MM.1S (cell line): ENCODE measurements around the gene FADS3.

ENCODE experiments used
- EZH2 ChIP-seq: fragments of 300-600 bp; sonication (generic); optimal IDR thresholded peaks from 2 replicates; pipeline ENCODE3; 2017; ENCODE audit warnings: low read depth, mild to moderate bottlenecking, antibody characterized with exemption, low read length, mixed read lengths
- TF ChIP-seq, protein P1 (sequence below): fragments of 300-600 bp; sonication (generic); IDR thresholded peaks from 2 replicates; pipeline ENCODE4 v1.5.1; 2016; ENCODE audit warnings: antibody characterized with exemption, low read length, mixed read lengths

DNA sequence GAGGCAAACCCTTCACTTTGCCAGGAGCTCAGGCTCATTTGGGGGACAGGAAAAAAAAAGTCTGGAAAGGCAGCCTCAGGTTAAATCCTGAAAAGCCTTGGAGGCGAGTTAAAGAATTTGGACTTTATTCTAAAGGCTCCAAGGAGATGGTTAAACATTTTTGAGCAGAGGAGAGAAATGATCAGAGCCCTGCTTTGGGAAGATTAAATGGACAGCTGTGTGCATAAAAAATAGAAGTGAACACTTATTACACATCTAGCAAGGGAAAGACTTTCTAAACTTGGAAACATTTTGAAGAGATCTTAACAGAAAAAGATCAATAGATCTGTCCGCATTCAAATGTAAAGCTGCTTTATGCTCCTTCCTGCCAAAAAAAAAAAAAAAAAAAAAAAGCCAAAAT, 34.4 kb upstream of the FADS3 start:
- TF ChIP-seq, protein P1, sequence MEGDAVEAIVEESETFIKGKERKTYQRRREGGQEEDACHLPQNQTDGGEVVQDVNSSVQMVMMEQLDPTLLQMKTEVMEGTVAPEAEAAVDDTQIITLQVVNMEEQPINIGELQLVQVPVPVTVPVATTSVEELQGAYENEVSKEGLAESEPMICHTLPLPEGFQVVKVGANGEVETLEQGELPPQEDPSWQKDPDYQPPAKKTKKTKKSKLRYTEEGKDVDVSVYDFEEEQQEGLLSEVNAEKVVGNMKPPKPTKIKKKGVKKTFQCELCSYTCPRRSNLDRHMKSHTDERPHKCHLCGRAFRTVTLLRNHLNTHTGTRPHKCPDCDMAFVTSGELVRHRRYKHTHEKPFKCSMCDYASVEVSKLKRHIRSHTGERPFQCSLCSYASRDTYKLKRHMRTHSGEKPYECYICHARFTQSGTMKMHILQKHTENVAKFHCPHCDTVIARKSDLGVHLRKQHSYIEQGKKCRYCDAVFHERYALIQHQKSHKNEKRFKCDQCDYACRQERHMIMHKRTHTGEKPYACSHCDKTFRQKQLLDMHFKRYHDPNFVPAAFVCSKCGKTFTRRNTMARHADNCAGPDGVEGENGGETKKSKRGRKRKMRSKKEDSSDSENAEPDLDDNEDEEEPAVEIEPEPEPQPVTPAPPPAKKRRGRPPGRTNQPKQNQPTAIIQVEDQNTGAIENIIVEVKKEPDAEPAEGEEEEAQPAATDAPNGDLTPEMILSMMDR, result no peak
- no peak for TF ChIP-seq EZH2
